A549 (cell line): ENCODE data around the gene SLC25A15. TPM values are rescaled to one million over a fixed set of nuclear protein-coding genes. Genes with fewer than 3 reads are reported as not detected.

Experiments
- ATAC-seq, 2 experiments: fragments of 200-7000 bp in 1 of 2; fragments of >200 bp in 1 of 2; cut with Nextera tagmentation in 1 of 2; cut with Tn5 transposase in 1 of 2; 3 replicates each; pipeline versions ENCODE4 v1.8.0 to v1.9.1; 2018 to 2020; ENCODE audit warnings: mild to moderate bottlenecking in 1 of 2, moderate library complexity in 1 of 2
- CTCF ChIA-PET: fragments of 300-600 bp; sonication (Branson Sonifier 250); formaldehyde crosslinking; extraction: SDS; loops from one replicate; lab custom pipeline; 2021; ENCODE audit warnings: antibody characterized with exemption, inconsistent platforms; lab: Yijun Ruan, JAX
- POLR2A ChIA-PET: fragments of 350-600 bp; formaldehyde crosslinking; extraction: SDS; loops from one replicate; lab custom pipeline; 2021; ENCODE audit warnings: antibody characterized with exemption, inconsistent platforms; lab: Yijun Ruan, JAX
- DNase-seq, 2 experiments: peaks; one replicate each; pipeline versions ENCODE4 v3.0.0 to v3.0.0-alpha.2; 2011 to 2016; ENCODE audit warnings: low read depth in 1 of 2, low spot score in 1 of 2
- FAIRE-seq: peaks from 2 replicates; lab custom pipeline; 2011; peaks lifted over from hg19 to GRCh38; lab: Jason Lieb, UNC
- H3K27ac ChIP-seq, 2 experiments: fragments of >200 bp; sonication (Bioruptor Twin); formaldehyde crosslinking; 3 replicates each; pipeline ENCODE4 v1.5.1; 2016 to 2017
- H3K4me1 ChIP-seq: fragments of >200 bp; sonication (Bioruptor Twin); formaldehyde crosslinking; 3 replicates; pipeline ENCODE4 v1.6.1; 2016
- H3K4me2 ChIP-seq: fragments of >200 bp; sonication (Bioruptor Twin); formaldehyde crosslinking; 3 replicates; pipeline ENCODE4 v1.6.1; 2016
- H3K4me3 ChIP-seq: fragments of >200 bp; sonication (Bioruptor Twin); formaldehyde crosslinking; 3 replicates; pipeline ENCODE4 v1.5.1; 2016
- H3K9me3 ChIP-seq: fragments of >200 bp; sonication (Bioruptor Twin); formaldehyde crosslinking; 3 replicates; pipeline ENCODE4 v1.6.1; 2016
- CBX2 ChIP-seq: fragments of 200-600 bp; sonication (generic); IDR thresholded peaks from 2 replicates; pipeline ENCODE4 v1.6.1; 2016; ENCODE audit warnings: low read depth, mild to moderate bottlenecking, borderline replicate concordance
- CHD2 ChIP-seq: fragments of 150-350 bp; IDR thresholded peaks from 2 replicates; pipeline ENCODE4 v1.6.1; 2014; ENCODE audit warnings: low read length; ENCODE audit not compliant: partially characterized antibody
- EHMT2 ChIP-seq: fragments of 200-600 bp; sonication (generic); IDR thresholded peaks from 2 replicates; pipeline ENCODE4 v1.6.1; 2016; ENCODE audit warnings: antibody characterized with exemption, low read depth, mild to moderate bottlenecking, moderate library complexity
- ESRRA ChIP-seq: fragments of 150-350 bp; IDR thresholded peaks from 2 replicates; pipeline ENCODE4 v1.6.1; 2014; ENCODE audit warnings: mild to moderate bottlenecking, low read length, borderline replicate concordance
- FOSL2 ChIP-seq, 2 experiments: fragments of 450-650 bp in 1 of 2; fragments of >200 bp in 1 of 2; sonication (Bioruptor Twin) in 1 of 2; formaldehyde crosslinking; IDR thresholded peaks; 2 replicates each; pipeline versions ENCODE4 v1.5.0 to v1.6.1; 2016 to 2020; ENCODE audit warnings: mild to moderate bottlenecking in 1 of 2, moderate library complexity in 1 of 2
- GATA3 ChIP-seq: IDR thresholded peaks from 2 replicates; pipeline ENCODE4 v1.6.1; 2012; ENCODE audit warnings: borderline replicate concordance
- HDAC2 ChIP-seq: fragments of 200-600 bp; sonication (generic); IDR thresholded peaks from 2 replicates; pipeline ENCODE4 v1.6.1; 2016
- JUN ChIP-seq, 2 experiments: fragments of >200 bp; sonication (Bioruptor Twin); formaldehyde crosslinking; IDR thresholded peaks; 2 replicates in 1 of 2; 3 replicates in 1 of 2; pipeline ENCODE4 v1.6.1; 2016 to 2017
- KDM5A ChIP-seq: fragments of 200-600 bp; sonication (generic); IDR thresholded peaks from 2 replicates; pipeline ENCODE4 v1.6.1; 2016; ENCODE audit warnings: antibody characterized with exemption, mild to moderate bottlenecking
- MAZ ChIP-seq: fragments of 150-350 bp; IDR thresholded peaks from 2 replicates; pipeline ENCODE4 v1.6.1; 2014; ENCODE audit warnings: antibody characterized with exemption, low read depth, low read length, borderline replicate concordance
- NFE2L2 ChIP-seq: fragments of 150-350 bp; conservative IDR thresholded peaks from 2 replicates; pipeline ENCODE4 v1.6.1; 2014; ENCODE audit warnings: low read length
- NPAS2 ChIP-seq: fragments of 250-450 bp; sonication (Bioruptor Pico); IDR thresholded peaks from 2 replicates; pipeline ENCODE4 v1.8.0; 2022; ENCODE audit warnings: mild to moderate bottlenecking, moderate library complexity, borderline replicate concordance
- NR3C1 ChIP-seq: fragments of >200 bp; sonication (Bioruptor Twin); formaldehyde crosslinking; IDR thresholded peaks from 3 replicates; pipeline ENCODE4 v1.6.1; 2017
- PHF8 ChIP-seq: fragments of 200-600 bp; sonication (generic); IDR thresholded peaks from 2 replicates; pipeline ENCODE4 v1.6.1; 2016; ENCODE audit warnings: low read depth, mild to moderate bottlenecking, antibody characterized with exemption, moderate library complexity, borderline replicate concordance
- POLR2A ChIP-seq: IDR thresholded peaks from 2 replicates; pipeline ENCODE4 v1.6.1; 2012; ENCODE audit warnings: mild to moderate bottlenecking, low read length
- RARB ChIP-seq: fragments of 250-450 bp; sonication (Bioruptor Pico); IDR thresholded peaks from 2 replicates; pipeline ENCODE4 v1.8.0; 2021; ENCODE audit warnings: mild to moderate bottlenecking, moderate library complexity
- SMC3 ChIP-seq: fragments of >200 bp; sonication (Bioruptor Twin); formaldehyde crosslinking; IDR thresholded peaks from 3 replicates; pipeline ENCODE4 v1.6.1; 2018; ENCODE audit warnings: inconsistent platforms
- SREBF2 ChIP-seq: fragments of 450-650 bp; IDR thresholded peaks from 2 replicates; pipeline ENCODE4 v1.6.1; 2014; ENCODE audit warnings: mild to moderate bottlenecking, moderate library complexity
- TFCP2L1 ChIP-seq: fragments of 250-450 bp; sonication (Bioruptor Pico); IDR thresholded peaks from 2 replicates; pipeline ENCODE4 v1.5.0; 2021; ENCODE audit warnings: mild to moderate bottlenecking
- WGBS: methylation state at CpG from one replicate; pipeline ENCODE4 v1.1.6; 2017; ENCODE audit errors: missing lambda C conversion rate; 5-methylcytosine and 5-hydroxymethylcytosine counted together
- polyA plus RNA-seq, 4 experiments: library from polyadenylated mRNA; depleted of rRNA in 3 of 4; stranded (reverse); fragments of >200 nt; fragmentation: RNase III in 1 of 4; extraction: RNeasy Plus Mini Kit Qiagen cat#74134 plus additional on column Dnase treatment in 1 of 4; gene quantifications; 2 replicates in 3 of 4; 3 replicates in 1 of 4; pipeline ENCODE4 v1.2.3, GENCODE V29; 2011 to 2017
- TF ChIP-seq, protein P1 (sequence below): IDR thresholded peaks from 2 replicates; pipeline ENCODE4 v1.6.1; 2012
- TF ChIP-seq, protein P2 (sequence below): fragments of >200 bp; sonication (Bioruptor Twin); formaldehyde crosslinking; IDR thresholded peaks from 3 replicates; pipeline ENCODE4 v1.6.1; 2016
- TF ChIP-seq, protein P3 (sequence below): fragments of 450-650 bp; IDR thresholded peaks from 2 replicates; pipeline ENCODE4 v1.6.1; 2014; ENCODE audit warnings: antibody characterized with exemption
- TF ChIP-seq, protein P4 (sequence below): fragments of 250-450 bp; sonication (Bioruptor Pico); IDR thresholded peaks from 2 replicates; pipeline ENCODE4 v1.5.0; 2020; ENCODE audit warnings: low read depth, mild to moderate bottlenecking, moderate library complexity
- TF ChIP-seq, protein P5 (sequence below): fragments of >200 bp; sonication (Bioruptor Twin); formaldehyde crosslinking; IDR thresholded peaks from 2 replicates; pipeline ENCODE4 v1.6.1; 2016
- TF ChIP-seq, protein P6 (sequence below): fragments of >200 bp; sonication (Bioruptor Twin); formaldehyde crosslinking; IDR thresholded peaks from 3 replicates; pipeline ENCODE4 v1.5.1; 2016
- TF ChIP-seq, protein P7 (sequence below): IDR thresholded peaks from 2 replicates; pipeline ENCODE4 v1.6.1; 2012; ENCODE audit warnings: low read depth, borderline replicate concordance

The SLC25A15 gene
- polyA plus RNA-seq, 2 of the 4 experiments (the other 2 are of a cell fraction): 14.0 to 23.3 TPM

DNA sequence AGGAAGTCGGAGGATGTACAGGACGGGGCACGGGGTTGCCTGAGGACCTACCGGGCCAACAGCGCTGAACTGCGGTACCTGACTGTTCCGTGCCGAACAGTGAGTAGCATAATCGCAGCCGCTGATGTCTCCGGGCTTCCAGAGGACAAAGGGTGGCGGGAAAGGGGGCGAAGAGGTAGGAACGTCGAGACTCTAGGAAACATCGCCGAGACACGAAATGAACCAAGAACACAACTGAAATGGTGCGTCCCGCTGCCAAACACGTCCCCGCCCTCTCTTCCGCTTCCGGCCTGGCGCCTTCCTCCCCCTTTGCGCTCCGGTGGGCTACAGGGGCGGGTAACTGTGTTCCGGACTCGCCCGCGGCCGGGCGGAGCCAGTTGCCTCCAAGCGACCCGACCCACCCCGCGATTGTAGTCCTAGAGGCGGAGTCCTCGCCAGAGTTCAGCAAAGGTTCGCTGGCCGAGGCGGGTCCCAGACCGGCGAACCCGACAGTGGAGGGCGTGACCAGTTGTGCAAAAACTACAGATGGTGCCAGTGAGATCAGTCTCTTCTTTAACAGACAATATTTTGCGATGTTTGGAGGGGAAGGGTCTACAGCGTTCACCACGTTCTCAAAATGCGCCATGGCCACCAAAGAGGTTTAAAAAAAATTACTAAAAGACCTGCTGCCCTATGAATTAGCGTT lies 18.3 kb upstream of the SLC25A15 start, which contains the start of gene MRPS31:
TSS of gene MRPS31 (minus strand) at position 257 of the 685 bp plus-strand sequence. CDS start at position 203, 54 bp downstream.
- FAIRE-seq: no peak
- H3K4me2 ChIP-seq: peak within 1 kb of the TSS; percentile 89
- ChIA-PET CTCF (no interaction called here), POLR2A (no interaction called here)
- peak; percentile 72 to 93 for DNase-seq
- H3K4me1 ChIP-seq: peaks cover 9% of the 10 kb centered on the region; the same call in 1 of the 3 replicates
- WGBS: 1% methylated on average over 30 of the region's 52 CpGs
- peak; percentile 100 for ATAC-seq
- peak within 1 kb of the TSS; percentile 67 for H3K4me3 ChIP-seq
- H3K27ac ChIP-seq: peak within 1 kb of the TSS; percentile 73 to 89
- TF ChIP-seq, protein P1, sequence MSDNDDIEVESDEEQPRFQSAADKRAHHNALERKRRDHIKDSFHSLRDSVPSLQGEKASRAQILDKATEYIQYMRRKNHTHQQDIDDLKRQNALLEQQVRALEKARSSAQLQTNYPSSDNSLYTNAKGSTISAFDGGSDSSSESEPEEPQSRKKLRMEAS: peak; percentile 88
- TF ChIP-seq SMC3 (0 out of 3 replicates have a peak, but pooled peaks have one; percentile 5), RARB (CRISPR knock-in tag) (no peak), GATA3 (0 out of 2 replicates have a peak, but pooled peaks have one; percentile 14), PHF8 (peak; percentile 35; the same call in 1 of the 2 replicates), KDM5A (peak; percentile 77), JUN (IDR thresholded peaks at IDR 0.05) (peak in 1 of 2 experiments; percentile 87; a peak in 3 of 5 replicates), EHMT2 (no peak), POLR2A (peak; percentile 71), TFCP2L1 (CRISPR knock-in tag) (no peak)
- TF ChIP-seq, protein P2, sequence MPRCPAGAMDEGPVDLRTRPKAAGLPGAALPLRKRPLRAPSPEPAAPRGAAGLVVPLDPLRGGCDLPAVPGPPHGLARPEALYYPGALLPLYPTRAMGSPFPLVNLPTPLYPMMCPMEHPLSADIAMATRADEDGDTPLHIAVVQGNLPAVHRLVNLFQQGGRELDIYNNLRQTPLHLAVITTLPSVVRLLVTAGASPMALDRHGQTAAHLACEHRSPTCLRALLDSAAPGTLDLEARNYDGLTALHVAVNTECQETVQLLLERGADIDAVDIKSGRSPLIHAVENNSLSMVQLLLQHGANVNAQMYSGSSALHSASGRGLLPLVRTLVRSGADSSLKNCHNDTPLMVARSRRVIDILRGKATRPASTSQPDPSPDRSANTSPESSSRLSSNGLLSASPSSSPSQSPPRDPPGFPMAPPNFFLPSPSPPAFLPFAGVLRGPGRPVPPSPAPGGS: peak; percentile 73; the same call in 2 of the 3 replicates
- no peaks in the 10 kb centered on the region for H3K9me3 ChIP-seq

DNA sequence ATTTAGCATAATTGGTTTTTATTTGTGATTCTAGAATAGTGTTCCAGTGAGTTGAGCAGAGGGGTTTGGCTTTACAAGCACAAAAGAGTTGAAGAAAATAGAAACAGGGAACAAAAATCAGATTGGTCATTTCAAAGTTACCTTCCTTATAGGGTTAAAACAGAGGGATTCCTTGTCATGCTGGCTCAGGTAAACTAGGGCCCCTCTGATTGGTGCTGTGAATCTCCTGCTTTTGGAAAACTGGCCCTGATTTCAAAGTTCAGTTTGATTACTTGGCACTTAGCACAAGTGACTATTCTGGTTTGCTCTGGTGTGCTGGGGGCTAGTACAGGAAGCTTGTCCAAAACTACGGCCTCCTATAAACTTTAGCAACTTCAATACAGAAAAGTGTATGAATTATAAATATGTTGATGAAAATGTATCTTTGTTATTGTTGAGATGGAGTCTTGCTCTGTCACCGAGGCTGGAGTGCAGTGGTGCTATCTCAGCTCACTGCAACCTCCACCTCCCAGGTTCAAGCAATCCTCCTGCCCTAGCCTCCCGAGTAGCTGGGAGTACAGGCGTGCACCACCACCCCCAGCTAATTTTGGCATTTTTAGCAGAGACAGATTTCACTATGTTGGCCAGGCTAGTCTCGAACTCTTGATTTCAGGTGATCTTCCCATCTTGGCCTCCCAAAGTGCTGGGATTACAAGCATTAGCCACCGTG lies 16.5 kb upstream of the SLC25A15 start:
- Histone ChIP-seq H3K27ac (no peak overlapping the region), H3K4me2 (no peak overlapping the region), H3K4me3 (no peak overlapping the region), H3K9me3 (no peaks in the 10 kb centered on the region), H3K4me1 (peaks cover 9% of the 10 kb centered on the region; the same call in 1 of the 3 replicates)
- ATAC-seq (no peak), DNase-seq (no peak), FAIRE-seq (no peak)
- 87% methylated on average over 6 of the region's 6 CpGs for WGBS
- POLR2A ChIA-PET: no interaction called here
- CTCF ChIA-PET: no interaction called here
- TF ChIP-seq, protein P3, sequence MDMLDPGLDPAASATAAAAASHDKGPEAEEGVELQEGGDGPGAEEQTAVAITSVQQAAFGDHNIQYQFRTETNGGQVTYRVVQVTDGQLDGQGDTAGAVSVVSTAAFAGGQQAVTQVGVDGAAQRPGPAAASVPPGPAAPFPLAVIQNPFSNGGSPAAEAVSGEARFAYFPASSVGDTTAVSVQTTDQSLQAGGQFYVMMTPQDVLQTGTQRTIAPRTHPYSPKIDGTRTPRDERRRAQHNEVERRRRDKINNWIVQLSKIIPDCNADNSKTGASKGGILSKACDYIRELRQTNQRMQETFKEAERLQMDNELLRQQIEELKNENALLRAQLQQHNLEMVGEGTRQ: no peak
- TF ChIP-seq, protein P4, sequence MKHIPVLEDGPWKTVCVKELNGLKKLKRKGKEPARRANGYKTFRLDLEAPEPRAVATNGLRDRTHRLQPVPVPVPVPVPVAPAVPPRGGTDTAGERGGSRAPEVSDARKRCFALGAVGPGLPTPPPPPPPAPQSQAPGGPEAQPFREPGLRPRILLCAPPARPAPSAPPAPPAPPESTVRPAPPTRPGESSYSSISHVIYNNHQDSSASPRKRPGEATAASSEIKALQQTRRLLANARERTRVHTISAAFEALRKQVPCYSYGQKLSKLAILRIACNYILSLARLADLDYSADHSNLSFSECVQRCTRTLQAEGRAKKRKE (CRISPR knock-in tag): no peak
- TF ChIP-seq, protein P5, sequence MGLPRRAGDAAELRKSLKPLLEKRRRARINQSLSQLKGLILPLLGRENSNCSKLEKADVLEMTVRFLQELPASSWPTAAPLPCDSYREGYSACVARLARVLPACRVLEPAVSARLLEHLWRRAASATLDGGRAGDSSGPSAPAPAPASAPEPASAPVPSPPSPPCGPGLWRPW: no peak
- TF ChIP-seq SMC3: no peak
- no peak for TF ChIP-seq SREBF2
- TF ChIP-seq FOSL2 (IDR thresholded peaks at IDR 0.05): no peak
- no peak for TF ChIP-seq FOSL2 (CRISPR knock-in tag; IDR thresholded peaks at IDR 0.05)
- TF ChIP-seq HDAC2: no peak
- no peak for TF ChIP-seq TFCP2L1 (CRISPR knock-in tag)
- TF ChIP-seq ESRRA: no peak
- no peak for TF ChIP-seq CHD2
- TF ChIP-seq RARB (CRISPR knock-in tag): no peak
- TF ChIP-seq, protein P6, sequence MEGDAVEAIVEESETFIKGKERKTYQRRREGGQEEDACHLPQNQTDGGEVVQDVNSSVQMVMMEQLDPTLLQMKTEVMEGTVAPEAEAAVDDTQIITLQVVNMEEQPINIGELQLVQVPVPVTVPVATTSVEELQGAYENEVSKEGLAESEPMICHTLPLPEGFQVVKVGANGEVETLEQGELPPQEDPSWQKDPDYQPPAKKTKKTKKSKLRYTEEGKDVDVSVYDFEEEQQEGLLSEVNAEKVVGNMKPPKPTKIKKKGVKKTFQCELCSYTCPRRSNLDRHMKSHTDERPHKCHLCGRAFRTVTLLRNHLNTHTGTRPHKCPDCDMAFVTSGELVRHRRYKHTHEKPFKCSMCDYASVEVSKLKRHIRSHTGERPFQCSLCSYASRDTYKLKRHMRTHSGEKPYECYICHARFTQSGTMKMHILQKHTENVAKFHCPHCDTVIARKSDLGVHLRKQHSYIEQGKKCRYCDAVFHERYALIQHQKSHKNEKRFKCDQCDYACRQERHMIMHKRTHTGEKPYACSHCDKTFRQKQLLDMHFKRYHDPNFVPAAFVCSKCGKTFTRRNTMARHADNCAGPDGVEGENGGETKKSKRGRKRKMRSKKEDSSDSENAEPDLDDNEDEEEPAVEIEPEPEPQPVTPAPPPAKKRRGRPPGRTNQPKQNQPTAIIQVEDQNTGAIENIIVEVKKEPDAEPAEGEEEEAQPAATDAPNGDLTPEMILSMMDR: no peak
- TF ChIP-seq NPAS2 (CRISPR knock-in tag): no peak
- no peak for TF ChIP-seq NR3C1
- no peak for TF ChIP-seq NFE2L2
- no peak for TF ChIP-seq CBX2
- TF ChIP-seq, protein P7, sequence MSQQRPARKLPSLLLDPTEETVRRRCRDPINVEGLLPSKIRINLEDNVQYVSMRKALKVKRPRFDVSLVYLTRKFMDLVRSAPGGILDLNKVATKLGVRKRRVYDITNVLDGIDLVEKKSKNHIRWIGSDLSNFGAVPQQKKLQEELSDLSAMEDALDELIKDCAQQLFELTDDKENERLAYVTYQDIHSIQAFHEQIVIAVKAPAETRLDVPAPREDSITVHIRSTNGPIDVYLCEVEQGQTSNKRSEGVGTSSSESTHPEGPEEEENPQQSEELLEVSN: no peak
- no peak for TF ChIP-seq MAZ
